ENCODE data around the gene PHLDA3. TPM values are rescaled to one million over a fixed set of nuclear protein-coding genes. Genes with fewer than 3 reads are reported as not detected.

The PHLDA3 gene
- total and polyA plus RNA-seq, 2 of the 13 experiments (the other 11 are each of a cell fraction or from before 2014, with no cell fraction given): 16.7 to 33.6 TPM

DNA sequence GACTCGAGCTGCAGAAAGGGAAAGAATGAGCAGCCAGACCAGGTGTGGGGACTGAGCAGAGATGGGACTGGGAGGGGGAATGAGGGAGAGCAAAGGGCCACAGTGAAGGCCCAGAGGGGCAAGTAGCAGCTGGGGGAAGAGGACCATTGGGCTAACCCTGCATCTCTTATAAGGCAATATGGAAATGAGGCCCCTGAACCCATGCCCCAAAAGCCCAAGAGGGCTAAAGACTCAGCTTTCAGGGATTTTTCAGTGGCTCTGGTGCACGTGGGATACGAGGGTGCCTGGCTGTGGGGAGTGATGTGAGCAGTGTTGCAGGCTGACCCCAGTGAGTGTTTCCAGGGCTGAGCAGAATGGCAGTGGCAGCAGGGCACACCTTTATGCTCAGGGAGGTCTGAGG, 47.0 kb downstream of the PHLDA3 start:
- Histone ChIP-seq H3K4me3 (replicated peaks in 1 of 3; ENCODE audit: insufficient read depth in 1 of 3, low read depth in 2 of 3, low read length in 3 of 3) (no peak overlapping the region), H3K36me3 (replicated peaks in 1 of 2; ENCODE audit: control insufficient read depth in 1 of 2, insufficient read depth in 2 of 2, low read length in 2 of 2) (no peaks in the 10 kb centered on the region), H3K79me2 (ENCODE audit: insufficient read depth, low read length) (no peaks in the 10 kb centered on the region), H3K9ac (ENCODE audit: insufficient read depth, low read depth, low read length) (no peak overlapping the region), H3K4me1 (ENCODE audit: insufficient read depth, low read length) (0 out of 2 replicates have a peak, but pooled peaks cover 4% of the 10 kb centered on the region), H3K27me3 (ENCODE audit: control insufficient read depth in 1 of 2, insufficient read depth in 2 of 2, low read length in 2 of 2) (peaks cover 9 to 31% of the 10 kb centered on the region in 2 experiments), H2AFZ (ENCODE audit: low read length) (no peak overlapping the region), H3K9me3 (ENCODE audit: low read length) (no peaks in the 10 kb centered on the region), H4K20me1 (ENCODE audit: insufficient read depth, low read length) (no peaks in the 10 kb centered on the region), H3K27ac (ENCODE audit: extremely low read length, insufficient read depth, low read length) (no peak overlapping the region), H3K4me2 (ENCODE audit: low read depth, low read length) (no peak overlapping the region)
- DNase-seq (ENCODE audit: low spot score) (no peak), ATAC-seq (no peak), FAIRE-seq (no peak)
- CTCF ChIA-PET (ENCODE audit: low intra/inter-chr PET ratio, low total read pairs): no interaction called here
- TF ChIP-seq, protein P1, sequence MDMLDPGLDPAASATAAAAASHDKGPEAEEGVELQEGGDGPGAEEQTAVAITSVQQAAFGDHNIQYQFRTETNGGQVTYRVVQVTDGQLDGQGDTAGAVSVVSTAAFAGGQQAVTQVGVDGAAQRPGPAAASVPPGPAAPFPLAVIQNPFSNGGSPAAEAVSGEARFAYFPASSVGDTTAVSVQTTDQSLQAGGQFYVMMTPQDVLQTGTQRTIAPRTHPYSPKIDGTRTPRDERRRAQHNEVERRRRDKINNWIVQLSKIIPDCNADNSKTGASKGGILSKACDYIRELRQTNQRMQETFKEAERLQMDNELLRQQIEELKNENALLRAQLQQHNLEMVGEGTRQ (IDR thresholded peaks at IDR 0.05; ENCODE audit: low read depth, low read length): no peak
- TF ChIP-seq, protein P1 (CRISPR knock-in tag; IDR thresholded peaks at IDR 0.05; ENCODE audit: borderline replicate concordance): no peak
- TF ChIP-seq, protein P2, sequence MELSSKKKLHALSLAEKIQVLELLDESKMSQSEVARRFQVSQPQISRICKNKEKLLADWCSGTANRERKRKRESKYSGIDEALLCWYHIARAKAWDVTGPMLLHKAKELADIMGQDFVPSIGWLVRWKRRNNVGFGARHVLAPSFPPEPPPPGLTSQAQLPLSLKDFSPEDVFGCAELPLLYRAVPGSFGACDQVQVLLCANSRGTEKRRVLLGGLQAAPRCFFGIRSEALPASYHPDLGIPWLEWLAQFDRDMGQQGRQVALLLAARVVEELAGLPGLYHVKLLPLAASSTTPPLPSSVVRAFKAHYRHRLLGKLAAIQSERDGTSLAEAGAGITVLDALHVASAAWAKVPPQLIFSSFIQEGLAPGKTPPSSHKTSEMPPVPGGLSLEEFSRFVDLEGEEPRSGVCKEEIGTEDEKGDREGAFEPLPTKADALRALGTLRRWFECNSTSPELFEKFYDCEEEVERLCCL (CRISPR knock-in tag; IDR thresholded peaks at IDR 0.05; ENCODE audit: borderline replicate concordance): no peak
- no peak for TF ChIP-seq YEATS2 (CRISPR knock-in tag; IDR thresholded peaks at IDR 0.05; ENCODE audit: borderline replicate concordance)
- TF ChIP-seq DR1 (CRISPR knock-in tag; IDR thresholded peaks at IDR 0.05): no peak
- TF ChIP-seq ZNF343 (CRISPR knock-in tag; IDR thresholded peaks at IDR 0.05): no peak
- TF ChIP-seq ZNF572 (CRISPR knock-in tag; IDR thresholded peaks at IDR 0.05): no peak
- in situ Hi-C loops (cut with HindIII; ENCODE audit: extremely low pct_ligation_motif_present, low pct_unique_long_range_greater_than_20kb) (no loop called here), intact Hi-C loops (cut with micrococcal nuclease; ENCODE audit: unreplicated experiment) (no loop called here)
- POLR2A ChIA-PET: no interaction called here
- BruUV-seq (replicated peaks): no TSS peak
- 0% methylated on average over 1 of the region's 3 CpGs for WGBS (ENCODE audit: low lambda C conversion rate)
